ENCODE results near the gene SLC38A2.

DNA sequence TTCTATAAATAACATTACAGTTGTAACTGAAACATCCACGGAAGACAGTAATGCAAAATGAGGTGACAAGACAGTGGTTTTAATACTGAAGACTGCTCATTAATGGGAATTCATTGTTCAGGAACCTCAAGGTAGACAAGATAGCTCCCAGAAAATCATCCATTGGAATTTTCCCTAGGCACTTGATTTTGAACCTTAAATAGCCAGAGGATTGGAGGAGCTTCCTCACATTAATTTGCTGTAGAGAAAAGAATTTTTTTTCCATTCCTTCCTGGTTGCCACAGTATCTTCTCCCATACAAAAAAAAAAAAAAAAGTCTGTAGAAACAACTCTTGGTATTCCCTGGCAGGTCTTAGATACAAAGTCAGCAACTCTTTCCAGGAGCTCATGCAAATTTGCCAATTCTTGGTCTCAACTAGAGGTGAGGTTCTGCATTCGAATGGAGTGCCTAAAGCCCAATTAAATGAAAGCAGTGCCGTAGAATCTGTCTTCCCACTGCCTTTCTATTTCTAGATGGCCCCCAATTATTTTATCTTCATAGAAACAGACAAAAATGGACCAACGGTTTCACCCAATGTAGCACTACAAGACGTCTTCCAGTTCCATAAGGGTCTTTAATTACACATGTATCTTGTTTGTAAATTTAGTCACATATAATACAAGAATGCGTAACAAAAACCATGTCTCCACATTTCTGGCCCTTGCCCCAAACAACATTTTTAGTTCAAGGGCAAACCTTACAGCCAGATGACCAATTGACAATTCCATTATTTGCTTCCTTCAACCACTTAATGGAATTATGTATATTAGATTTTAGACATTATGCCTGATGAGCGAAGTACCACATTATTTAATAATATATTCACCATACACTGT lies 13.5 kb downstream of the SLC38A2 start:
- TF ChIP-seq EZH2 (optimal IDR thresholded peaks at IDR 0.05; ENCODE audit: low read depth, low read length): no peak
- TF ChIP-seq, protein P1, sequence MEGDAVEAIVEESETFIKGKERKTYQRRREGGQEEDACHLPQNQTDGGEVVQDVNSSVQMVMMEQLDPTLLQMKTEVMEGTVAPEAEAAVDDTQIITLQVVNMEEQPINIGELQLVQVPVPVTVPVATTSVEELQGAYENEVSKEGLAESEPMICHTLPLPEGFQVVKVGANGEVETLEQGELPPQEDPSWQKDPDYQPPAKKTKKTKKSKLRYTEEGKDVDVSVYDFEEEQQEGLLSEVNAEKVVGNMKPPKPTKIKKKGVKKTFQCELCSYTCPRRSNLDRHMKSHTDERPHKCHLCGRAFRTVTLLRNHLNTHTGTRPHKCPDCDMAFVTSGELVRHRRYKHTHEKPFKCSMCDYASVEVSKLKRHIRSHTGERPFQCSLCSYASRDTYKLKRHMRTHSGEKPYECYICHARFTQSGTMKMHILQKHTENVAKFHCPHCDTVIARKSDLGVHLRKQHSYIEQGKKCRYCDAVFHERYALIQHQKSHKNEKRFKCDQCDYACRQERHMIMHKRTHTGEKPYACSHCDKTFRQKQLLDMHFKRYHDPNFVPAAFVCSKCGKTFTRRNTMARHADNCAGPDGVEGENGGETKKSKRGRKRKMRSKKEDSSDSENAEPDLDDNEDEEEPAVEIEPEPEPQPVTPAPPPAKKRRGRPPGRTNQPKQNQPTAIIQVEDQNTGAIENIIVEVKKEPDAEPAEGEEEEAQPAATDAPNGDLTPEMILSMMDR (IDR thresholded peaks at IDR 0.05; ENCODE audit: low read length): no peak
